ENCODE data around the gene DSCAM.

DNA sequence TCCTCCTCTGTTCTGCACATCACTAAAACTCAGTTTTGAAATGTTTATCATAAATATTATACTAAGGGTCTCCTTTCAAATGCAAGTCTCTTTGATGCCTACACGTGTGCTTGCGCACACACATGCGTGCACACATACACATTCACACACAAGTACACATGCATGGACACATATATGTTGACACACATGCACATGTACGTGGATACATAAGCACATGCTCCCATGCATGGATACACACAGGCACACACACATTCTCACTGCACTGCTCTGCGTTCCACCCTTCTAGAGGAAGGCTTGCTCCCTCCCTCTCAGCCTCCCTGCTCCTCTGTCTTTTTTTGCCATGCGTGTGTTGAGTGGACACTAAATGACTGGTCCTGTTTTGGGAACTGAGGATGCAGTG is 817.1 kb downstream of the DSCAM start:
- no peak for TF ChIP-seq POLR2A (IDR thresholded peaks at IDR 0.05)
- TF ChIP-seq, protein P1, sequence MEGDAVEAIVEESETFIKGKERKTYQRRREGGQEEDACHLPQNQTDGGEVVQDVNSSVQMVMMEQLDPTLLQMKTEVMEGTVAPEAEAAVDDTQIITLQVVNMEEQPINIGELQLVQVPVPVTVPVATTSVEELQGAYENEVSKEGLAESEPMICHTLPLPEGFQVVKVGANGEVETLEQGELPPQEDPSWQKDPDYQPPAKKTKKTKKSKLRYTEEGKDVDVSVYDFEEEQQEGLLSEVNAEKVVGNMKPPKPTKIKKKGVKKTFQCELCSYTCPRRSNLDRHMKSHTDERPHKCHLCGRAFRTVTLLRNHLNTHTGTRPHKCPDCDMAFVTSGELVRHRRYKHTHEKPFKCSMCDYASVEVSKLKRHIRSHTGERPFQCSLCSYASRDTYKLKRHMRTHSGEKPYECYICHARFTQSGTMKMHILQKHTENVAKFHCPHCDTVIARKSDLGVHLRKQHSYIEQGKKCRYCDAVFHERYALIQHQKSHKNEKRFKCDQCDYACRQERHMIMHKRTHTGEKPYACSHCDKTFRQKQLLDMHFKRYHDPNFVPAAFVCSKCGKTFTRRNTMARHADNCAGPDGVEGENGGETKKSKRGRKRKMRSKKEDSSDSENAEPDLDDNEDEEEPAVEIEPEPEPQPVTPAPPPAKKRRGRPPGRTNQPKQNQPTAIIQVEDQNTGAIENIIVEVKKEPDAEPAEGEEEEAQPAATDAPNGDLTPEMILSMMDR (IDR thresholded peaks at IDR 0.05): no peak

All from uterus (tissue), 2 donors.